GM21390 (cell line): ENCODE results near the gene LACRT.

Experiments
- ATAC-seq: cut with Tn5 transposase; IDR thresholded peaks from one replicate; pipeline ENCODE4 v1.9.1; 2021; ENCODE audit not compliant: unreplicated experiment

The LACRT gene

GRCh38 chr12:54603173-54603814 lies 31.4 kb downstream of the LACRT start:
- ATAC-seq, result peak; percentile 94

- ATAC-seq, result no peak
Observed at GRCh38 chr12:54602661-54603060, 32.0 kb downstream of the LACRT start.

DNA sequence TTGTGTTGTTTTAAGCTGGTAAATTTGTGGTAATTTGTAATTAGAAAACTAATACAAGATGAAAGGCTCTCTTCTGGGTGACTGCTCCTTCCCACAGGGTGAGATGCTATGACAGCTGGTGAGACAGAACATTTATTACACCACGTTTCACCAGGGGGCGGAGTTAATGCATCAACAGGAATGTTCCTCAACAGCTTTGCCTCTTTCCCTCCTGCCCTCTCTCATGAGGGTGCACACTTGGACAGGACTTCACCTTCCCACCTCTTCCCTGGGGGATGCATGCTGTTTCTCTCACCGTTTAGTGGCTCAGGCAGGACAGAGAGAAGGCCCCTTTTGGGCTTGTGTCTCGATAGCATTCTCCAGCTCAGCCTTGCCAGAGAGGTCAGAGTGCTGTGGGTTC lies 32.9 kb downstream of the LACRT start:
- ATAC-seq, result no peak

DNA sequence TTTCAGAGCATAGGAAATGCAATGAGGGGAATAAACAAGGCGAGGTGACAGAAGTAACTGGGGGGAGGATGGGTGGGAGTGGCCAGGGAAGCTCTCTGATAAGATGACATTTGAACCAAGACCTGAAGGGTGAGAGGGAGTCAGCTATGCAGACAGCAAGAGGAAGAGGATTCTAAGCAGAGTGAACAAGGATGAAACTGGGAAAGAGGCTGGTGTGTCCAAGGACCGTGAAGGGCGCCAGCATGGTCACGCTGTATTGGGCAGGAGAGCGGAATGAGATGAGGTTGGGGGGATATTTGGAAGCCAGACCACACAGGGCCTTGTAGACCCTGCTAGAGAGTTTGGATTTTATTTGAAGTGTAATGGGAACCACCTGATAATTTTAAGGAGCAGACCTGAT lies 35.7 kb downstream of the LACRT start:
- no peak for ATAC-seq

DNA sequence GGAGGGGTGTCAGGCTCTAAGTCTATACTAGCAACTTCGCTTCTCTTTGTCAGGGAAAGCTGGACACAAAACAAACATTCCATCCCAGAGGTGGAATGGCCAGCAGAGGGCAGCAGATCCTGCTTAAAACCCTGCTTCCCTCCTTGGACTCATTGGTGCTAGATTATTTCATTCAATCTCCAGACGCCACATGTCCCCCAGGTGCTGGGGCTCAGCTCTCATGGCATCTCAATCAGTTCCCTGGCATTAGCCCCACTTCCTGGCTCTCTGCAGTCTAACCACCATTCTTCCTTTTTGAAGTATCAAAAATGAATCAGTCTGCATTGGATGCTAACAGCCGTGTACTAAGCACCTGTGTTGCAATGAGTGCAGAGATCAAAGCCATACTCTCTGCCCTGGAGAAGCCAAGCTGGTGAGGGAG lies 38.2 kb downstream of the LACRT start:
- ATAC-seq, result no peak

GRCh38 chr12:54595471-54595870 lies 39.2 kb downstream of the LACRT start:
- ATAC-seq, result no peak

DNA sequence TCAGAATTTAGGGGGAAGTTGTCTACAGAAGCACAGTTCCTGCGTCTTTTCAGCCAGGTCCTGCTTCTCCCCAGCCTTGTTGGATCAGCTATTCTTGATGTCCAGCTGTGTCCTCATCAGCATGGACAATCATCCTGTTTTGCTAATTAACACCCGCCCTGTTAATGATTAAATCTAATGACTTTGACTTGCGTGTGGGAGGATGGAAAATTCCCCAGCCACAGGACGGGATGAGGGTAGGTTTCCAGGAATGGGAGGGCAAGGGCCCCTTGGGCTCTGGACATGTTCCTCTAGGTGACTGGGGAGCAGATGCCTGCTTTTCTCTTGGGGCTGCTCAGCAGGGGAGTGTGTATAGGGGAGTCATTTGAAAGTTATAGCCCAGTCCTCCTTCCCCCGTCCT lies 41.0 kb downstream of the LACRT start:
- ATAC-seq, result no peak

DNA sequence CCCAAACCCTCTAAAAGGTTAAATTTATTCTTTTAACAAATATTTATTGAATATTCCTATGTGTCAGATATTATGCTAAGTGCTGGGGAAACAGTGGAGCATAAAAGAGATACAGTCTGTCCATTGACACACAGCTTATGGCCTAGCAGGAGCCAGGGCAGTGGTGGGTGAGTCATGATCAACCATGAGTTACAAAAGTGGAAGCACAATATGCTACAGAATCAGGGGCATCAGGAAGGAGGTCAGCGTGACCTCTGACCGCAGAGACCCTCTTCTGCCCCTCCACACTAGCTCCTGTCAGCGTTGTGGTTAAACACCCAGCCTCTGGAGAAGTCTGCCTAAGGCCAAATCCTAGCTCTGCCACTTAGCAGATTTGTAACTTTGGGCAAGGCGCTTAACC lies 41.6 kb downstream of the LACRT start:
- no peak for ATAC-seq

- ATAC-seq, result no peak
Observed at GRCh38 chr12:54592316-54592715, 42.4 kb downstream of the LACRT start.

GRCh38 chr12:54590978-54591591 lies 43.6 kb downstream of the LACRT start:
- no peak for ATAC-seq

DNA sequence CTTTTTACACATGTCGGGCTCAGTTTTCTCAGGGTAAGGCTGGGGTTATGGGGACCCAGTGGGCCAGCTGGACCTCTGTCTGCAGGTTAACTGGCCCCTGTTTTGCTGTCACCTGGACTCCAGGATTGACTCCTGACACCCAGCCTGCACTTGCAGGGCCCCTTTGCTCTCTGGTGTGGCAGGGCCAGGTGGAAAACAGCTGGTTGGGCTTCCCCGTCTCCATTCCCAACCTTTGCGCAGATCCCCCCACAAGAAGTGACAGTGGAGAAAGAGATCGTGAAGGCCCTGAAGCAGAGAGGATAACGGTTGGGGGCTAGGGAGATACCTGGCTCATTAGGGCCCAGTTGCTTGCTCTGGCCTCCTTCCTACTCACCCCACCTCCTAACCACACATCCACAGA lies 44.7 kb downstream of the LACRT start:
- ATAC-seq, result no peak

GRCh38 chr12:54588890-54589267 lies 45.8 kb downstream of the LACRT start:
- no peak for ATAC-seq

DNA sequence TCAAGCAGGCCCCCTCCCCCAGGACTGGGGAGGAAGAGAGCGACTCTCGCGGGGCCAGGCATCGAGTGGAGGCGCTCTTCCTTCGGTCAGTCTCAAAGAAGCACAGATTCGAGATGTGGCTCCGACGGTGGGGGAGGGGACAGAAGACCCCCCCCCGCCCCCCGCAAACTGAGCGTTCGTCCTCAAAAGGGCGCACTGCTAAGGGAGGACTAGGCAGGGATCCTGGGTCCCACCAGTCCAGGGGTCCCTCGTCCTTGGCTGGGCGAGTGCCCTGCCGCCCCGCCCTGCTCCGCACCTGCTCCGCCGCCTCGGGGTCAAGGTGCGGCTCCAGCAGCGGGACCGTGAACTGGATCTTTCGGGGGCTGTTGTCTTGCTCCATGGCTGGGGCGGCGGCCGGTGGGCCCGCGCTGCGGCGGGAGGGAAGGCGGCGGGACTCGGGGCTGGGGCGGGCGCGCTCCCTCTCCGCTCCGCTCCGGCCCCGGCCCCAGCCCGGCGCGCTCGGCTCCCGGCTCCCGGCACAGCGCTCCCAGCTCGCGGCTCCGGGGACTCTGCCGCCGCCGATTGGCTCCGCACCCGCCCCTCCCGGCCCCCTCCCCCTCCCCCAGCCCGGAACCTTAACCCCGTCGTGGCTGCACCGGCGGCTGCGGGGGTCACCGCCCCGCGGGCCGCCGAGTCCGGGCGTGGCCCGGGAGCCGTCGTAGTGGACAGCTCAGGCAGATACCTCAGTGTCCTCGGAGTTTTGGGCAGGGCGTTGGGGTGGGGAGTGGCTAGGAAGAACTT lies 46.4 kb downstream of the LACRT start, which contains the start of gene PPP1R1A:
Gene PPP1R1A (minus strand): TSS at position 550 of the 780 bp plus-strand sequence. CDS start 171 bp downstream, at position 379.
- ATAC-seq, result no peak

DNA sequence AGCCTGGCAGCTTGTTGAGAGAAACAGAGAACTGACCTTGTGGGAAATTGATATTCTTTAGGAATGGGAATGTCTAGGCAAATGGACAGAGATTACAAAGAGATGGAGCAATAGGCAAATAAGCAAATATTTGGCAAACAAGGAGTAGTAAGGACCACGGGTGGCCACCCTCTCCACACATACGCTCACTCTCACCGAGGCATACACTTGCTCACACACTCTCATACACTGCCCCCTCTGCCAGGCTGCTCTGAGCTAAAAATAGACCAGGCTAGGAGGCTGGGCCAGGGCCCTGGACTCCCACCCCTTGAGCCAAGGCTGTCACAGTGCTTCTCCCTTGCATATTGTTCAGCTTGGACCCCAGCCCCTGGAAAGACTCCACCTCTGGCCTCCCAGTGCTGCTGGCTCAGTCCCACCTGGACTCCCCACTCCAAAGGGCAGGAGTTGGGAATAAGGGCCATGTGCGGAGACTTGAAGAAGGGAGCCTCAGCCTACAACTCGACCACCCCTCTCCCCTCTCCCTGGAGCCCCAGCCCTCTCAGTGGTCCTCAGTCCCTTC lies 47.3 kb downstream of the LACRT start:
- no peak for ATAC-seq

GRCh38 chr12:54586620-54587019 lies 48.1 kb downstream of the LACRT start:
- no peak for ATAC-seq

DNA sequence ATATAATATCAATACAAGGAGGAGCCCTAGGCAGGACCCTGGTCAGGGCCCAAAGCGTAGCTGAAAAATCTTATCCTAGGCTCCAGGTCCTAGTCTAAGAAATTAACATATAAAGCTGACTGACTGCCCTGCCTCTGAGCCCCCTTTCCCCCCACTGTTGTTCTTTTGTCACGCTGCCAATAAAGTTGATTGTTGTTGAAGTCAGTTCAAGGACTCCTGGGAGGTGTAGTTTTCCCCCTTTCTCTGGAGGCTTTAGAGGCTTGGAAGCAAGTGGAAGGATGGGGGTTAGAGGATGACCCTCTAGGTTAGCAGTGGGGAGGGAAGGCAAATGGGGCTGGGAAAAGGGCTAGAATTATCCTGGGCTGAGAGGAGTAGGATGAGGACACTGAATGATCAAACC lies 49.5 kb downstream of the LACRT start:
- no peak for ATAC-seq

DNA sequence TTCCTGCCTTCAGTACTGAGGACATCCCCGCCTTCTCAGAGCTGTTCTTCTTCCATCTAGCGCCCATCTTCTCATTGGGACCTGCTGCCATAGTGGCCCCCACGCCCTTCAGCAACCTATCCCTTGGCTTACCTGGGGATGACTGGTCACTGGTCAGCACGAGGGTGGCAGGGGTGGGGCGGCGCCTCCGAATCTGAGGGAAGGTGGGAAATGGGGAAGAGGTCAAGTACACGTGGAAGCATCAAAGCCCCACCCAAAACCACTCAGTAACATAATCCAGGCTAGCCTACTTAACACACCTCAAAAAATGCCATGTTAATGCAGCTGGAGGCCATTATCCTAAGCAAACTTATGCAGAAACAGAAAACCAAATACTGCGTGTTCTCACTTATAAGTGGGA lies 50.6 kb downstream of the LACRT start:
- no peak for ATAC-seq

- no peak for ATAC-seq
Observed at GRCh38 chr12:54583726-54584125, 51.0 kb downstream of the LACRT start.

DNA sequence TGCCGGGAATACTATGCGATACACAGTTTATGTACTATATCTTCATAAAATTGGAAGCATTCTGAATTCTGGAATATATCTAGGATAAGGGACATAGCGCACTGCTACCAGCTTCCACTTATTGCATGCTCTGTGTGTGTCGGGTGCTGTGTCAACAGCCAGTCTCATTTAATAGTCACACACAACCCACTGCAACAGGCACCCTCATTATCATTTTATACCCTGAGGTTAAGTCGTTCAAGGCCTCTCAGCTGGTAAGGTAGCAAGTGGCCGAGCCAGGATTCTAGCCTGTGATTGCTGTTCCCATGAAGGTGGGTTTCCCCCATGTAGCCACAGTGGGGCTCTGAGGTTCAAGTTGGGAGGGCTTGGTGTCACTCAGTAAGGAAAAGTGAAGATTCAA lies 53.3 kb downstream of the LACRT start:
- ATAC-seq, result no peak
